AG04449 (cell line): Measurements from ENCODE around the gene CDC42EP4.

Experiments used
- CTCF ChIA-PET: fragments of 350-600 bp; formaldehyde crosslinking; extraction: SDS; loops from one replicate; lab custom pipeline; 2021; ENCODE audit warnings: antibody characterized with exemption; lab: Yijun Ruan, JAX
- POLR2A ChIA-PET: fragments of 400-600, 350-600 bp; formaldehyde crosslinking; extraction: SDS; loops from one replicate; lab custom pipeline; 2020; ENCODE audit warnings: antibody characterized with exemption, inconsistent platforms; lab: Yijun Ruan, JAX
- DNase-seq: peaks from one replicate; pipeline ENCODE4 v3.0.0-alpha.2; 2010; ENCODE audit warnings: low read depth, low spot score
- H3K4me3 ChIP-seq: 2 replicates; pipeline ENCODE4 v1.5.1; 2011; ENCODE audit warnings: low read depth, mild to moderate bottlenecking, control low read depth, low read length
- TF ChIP-seq, protein P1 (sequence below): IDR thresholded peaks from one replicate; pipeline ENCODE4 v1.5.1; 2011; ENCODE audit warnings: mild to moderate bottlenecking, moderate library complexity, low read length, control low read depth, inconsistent platforms; ENCODE audit not compliant: insufficient read depth; ENCODE audit errors: missing control alignments

CDC42EP4 gene

DNA sequence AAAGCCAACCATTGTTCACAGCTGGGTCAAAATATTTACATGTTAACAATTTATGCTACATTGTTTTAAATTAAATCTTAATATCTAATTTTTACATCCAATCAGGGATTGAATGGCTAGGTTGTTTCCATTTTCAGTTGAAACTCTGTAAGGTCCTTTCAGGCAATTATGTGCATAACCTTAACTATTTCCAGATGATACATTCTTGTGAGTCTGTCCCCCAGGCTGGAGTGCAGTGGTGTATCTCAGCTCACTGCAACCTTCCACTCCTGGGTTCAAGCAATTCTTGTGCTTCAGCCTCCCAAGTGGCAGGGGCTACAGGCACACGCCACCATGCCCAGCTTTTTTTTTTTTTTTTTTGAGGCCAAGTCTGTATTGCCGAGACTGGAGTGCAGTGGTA is 10.4 kb downstream of the CDC42EP4 start:
- ChIA-PET POLR2A (interaction anchor here (0.7 kb wide), 1 partner anchor 11 kb away, joined by 3 read pairs; no protein-coding TSS in a partner anchor), CTCF (interaction anchor here (1.8 to 3.4 kb wide), 3 partner anchors 9 to 68 kb away, joined by 6 to 12 read pairs (median 11); no protein-coding TSS in a partner anchor)
- no peak for DNase-seq
- TF ChIP-seq, protein P1, sequence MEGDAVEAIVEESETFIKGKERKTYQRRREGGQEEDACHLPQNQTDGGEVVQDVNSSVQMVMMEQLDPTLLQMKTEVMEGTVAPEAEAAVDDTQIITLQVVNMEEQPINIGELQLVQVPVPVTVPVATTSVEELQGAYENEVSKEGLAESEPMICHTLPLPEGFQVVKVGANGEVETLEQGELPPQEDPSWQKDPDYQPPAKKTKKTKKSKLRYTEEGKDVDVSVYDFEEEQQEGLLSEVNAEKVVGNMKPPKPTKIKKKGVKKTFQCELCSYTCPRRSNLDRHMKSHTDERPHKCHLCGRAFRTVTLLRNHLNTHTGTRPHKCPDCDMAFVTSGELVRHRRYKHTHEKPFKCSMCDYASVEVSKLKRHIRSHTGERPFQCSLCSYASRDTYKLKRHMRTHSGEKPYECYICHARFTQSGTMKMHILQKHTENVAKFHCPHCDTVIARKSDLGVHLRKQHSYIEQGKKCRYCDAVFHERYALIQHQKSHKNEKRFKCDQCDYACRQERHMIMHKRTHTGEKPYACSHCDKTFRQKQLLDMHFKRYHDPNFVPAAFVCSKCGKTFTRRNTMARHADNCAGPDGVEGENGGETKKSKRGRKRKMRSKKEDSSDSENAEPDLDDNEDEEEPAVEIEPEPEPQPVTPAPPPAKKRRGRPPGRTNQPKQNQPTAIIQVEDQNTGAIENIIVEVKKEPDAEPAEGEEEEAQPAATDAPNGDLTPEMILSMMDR: no peak
- no peak overlapping the region for H3K4me3 ChIP-seq

- H3K4me3 ChIP-seq: no peak overlapping the region
- ChIA-PET CTCF (interaction anchor here (0.7 to 3.4 kb wide), 7 partner anchors 10 to 906 kb away, joined by 3 to 11 read pairs (median 3); no protein-coding TSS in a partner anchor), POLR2A (interaction anchor here (0.7 kb wide), 1 partner anchor 362 kb away, joined by 3 read pairs; no protein-coding TSS in a partner anchor)
- TF ChIP-seq, protein P1: no peak
- no peak for DNase-seq
These were observed 11.4 kb downstream of the CDC42EP4 start for GRCh38 chr17:73300392-73300791.

DNA sequence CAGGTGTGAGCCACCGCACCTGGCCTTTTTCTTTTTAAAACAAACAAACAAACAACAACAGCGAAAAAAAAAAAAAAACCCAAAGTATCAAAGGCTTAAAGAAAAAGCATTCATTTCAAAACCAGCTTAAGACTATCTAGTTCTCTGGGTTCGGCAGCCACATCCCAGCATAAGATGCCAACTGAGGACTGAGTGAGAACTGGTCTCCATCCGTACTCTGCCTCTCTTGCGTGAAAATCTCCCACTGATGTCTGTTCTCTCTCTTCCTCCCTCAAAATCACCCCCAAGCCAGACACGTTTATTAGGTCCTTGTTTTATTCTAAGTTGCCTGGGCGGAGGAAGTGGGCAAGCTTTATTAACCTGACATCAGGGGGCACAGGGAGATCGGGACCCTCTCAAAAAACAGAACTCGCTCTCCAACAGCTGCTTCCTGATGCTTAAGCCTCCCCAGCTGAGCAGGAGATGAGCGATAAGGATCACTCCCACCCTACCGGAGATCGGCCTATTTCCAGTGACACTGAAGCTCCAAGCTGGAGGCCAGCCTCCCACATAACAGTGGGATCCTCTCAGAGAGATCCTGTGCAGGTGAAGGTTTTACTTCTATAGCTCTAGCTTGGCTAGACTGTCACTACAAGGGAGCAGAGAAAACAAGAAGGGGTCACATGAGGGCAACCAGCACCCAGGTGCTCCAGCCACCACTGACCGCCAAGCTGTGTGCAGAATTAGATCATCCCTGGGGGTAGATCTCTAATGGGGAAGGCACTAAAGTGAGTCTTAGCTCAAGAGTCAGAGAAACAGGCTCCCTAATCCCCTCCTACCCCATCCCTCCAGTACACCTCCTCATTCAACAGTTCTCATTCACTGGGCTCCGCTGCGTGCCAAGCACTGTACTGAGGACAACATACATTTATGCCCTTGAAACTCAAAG is 13.6 kb downstream of the CDC42EP4 start:
- CTCF ChIA-PET: interaction anchor here (0.9 to 2.8 kb wide), 3 partner anchors 10 to 43 kb away, joined by 3 to 11 read pairs (median 4); no protein-coding TSS in a partner anchor
- TF ChIP-seq, protein P1: no peak
- DNase-seq: no peak
- POLR2A ChIA-PET: interaction anchor here (0.6 kb wide), 1 partner anchor 13 kb away, joined by 5 read pairs; no protein-coding TSS in a partner anchor
- no peak overlapping the region for H3K4me3 ChIP-seq

GRCh38 chr17:73293480-73293911 is 18.3 kb downstream of the CDC42EP4 start:
- POLR2A ChIA-PET: no interaction called here
- TF ChIP-seq, protein P1: no peak
- no peak overlapping the region for H3K4me3 ChIP-seq
- DNase-seq: no peak
- CTCF ChIA-PET: interaction anchor here (1.1 kb wide), 1 partner anchor 38 kb away, joined by 3 read pairs; no protein-coding TSS in a partner anchor

- TF ChIP-seq, protein P1: no peak
- ChIA-PET CTCF (interaction anchor here (1.1 kb wide), 1 partner anchor 38 kb away, joined by 3 read pairs; no protein-coding TSS in a partner anchor), POLR2A (no interaction called here)
- DNase-seq: no peak
- no peak overlapping the region for H3K4me3 ChIP-seq
These were observed 18.8 kb downstream of the CDC42EP4 start for GRCh38 chr17:73293031-73293430.
